ENCODE results near the gene PLA2G4B.
"Not testable (repeated sequence)": the region's sequence is repeated elsewhere in the genome, so short reads cannot be mapped to it uniquely, and the experiment has no call there.

Gene PLA2G4B

GRCh38 chr15:41827880-41828806 lies 10.5 kb upstream of the PLA2G4B start, which contains the start of gene JMJD7:
Gene JMJD7, plus strand, starts transcription at chr15:41828092. Its CDS starts 33 bp downstream, at chr15:41828125.
- peak; percentile 89 for DNase-seq (ENCODE audit: low spot score)

DNA sequence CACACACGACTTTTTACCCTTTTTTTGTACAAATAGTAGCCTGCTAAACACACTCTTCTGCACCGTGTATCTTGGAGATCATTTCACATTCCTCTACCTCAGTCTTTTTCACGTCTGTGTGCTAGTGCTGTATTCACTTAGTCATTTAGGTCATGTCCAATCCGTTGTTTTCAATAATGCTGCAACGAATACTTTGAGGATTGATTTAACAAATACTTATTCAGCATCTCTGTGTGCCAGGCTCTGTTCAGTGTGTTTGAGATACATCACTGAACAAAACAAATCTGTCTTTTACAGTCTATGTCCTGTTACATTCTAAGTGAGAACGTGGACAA lies 9.9 kb upstream of the PLA2G4B start:
- DNase-seq (ENCODE audit: low spot score) = no peak

GRCh38 chr15:41829959-41830646 lies 8.5 kb upstream of the PLA2G4B start:
- no peak for DNase-seq (ENCODE audit: low spot score)

DNA sequence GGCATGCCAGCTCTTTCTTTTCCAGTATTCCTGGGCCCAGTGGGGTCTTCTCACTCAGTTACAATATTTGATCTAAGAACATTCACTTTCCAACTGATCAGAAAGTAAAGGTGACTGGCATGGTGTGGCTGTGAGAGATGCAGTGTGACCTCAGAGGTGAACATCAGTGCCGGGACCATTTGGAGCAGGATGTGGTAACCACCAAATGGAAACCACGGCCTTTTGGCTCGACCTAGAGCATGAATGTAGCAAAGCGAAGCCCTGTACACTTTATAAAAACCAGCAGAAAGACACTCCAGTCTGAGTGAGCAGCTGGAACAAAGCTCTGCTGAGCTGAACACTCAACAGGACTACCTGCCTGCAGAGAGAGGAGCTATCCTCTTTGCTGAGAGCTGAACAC lies 7.4 kb upstream of the PLA2G4B start:
- not testable (repeated sequence) for DNase-seq (ENCODE audit: low spot score)

- DNase-seq (ENCODE audit: low spot score) = no peak
These were observed 6.4 kb upstream of the PLA2G4B start for GRCh38 chr15:41832208-41832607.

DNA sequence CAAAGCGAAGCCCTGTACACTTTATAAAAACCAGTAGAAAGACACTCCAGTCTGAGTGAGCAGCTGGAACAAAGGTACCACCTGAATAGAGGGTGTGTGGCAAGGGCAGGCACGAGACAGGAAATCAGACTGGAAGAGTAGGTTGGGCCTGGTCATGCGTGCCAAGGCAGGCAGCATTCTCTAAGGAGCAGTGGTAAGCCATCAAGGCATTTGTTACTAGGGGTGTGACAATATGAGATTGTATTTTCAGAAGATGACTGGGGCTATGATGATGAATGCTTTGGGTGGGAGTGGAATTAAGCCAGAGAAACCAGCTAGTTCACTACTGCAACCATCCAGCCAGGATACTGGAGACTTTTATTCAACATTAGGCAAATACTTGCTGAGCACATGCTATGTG lies 5.8 kb upstream of the PLA2G4B start:
- no peak for DNase-seq (ENCODE audit: low spot score)

GRCh38 chr15:41834096-41834495 lies 4.6 kb upstream of the PLA2G4B start:
- DNase-seq (ENCODE audit: low spot score) = no peak

- no peak for DNase-seq (ENCODE audit: low spot score)
These were observed 2.6 kb upstream of the PLA2G4B start for GRCh38 chr15:41836073-41836472.

- no peak for DNase-seq (ENCODE audit: low spot score)
These were observed 1.8 kb upstream of the PLA2G4B start for GRCh38 chr15:41836713-41837454.

DNA sequence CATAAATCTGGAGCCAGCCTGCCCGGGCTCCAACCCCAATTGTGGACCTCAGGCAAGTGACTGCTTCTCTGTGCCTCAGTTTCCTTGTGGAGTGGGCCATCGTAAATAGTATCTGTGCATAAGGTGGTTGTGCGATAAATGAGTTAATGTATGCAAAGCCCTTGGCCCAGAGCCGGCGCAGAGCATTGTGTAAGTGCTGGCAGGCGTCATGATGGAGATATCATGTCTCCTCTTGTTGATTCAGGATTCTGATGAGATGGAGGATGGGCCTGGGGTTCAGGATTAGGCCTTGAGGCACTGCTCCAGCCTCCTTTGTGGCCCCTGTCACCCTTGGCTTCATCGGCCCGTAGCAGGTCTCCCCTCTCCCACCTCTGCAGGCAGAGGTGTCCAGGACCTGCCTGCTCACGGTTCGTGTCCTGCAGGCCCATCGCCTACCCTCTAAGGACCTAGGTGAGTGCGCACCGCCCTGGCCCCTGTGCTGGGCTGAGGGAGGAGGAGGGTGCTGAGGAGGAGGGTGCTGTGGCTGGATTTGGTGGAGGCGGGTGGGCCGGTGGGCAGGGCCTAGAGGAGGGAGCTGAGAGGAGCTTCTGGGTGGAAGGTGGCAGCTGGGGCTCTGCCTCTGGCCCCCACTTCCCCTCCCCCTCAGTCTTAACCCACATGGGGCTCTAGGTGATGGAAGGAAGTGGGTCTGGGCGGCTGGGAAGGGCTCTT lies 1.3 kb downstream of the PLA2G4B start:
- no peak for DNase-seq (ENCODE audit: low spot score)

- DNase-seq (ENCODE audit: low spot score) = no peak
These were observed 2.0 kb downstream of the PLA2G4B start for GRCh38 chr15:41840673-41841072.

GRCh38 chr15:41841131-41841530 lies 2.5 kb downstream of the PLA2G4B start:
- DNase-seq (ENCODE audit: low spot score) = no peak

GRCh38 chr15:41842229-41842628 lies 3.6 kb downstream of the PLA2G4B start:
- DNase-seq (ENCODE audit: low spot score) = no peak

GRCh38 chr15:41843571-41843970 lies 4.9 kb downstream of the PLA2G4B start:
- no peak for DNase-seq (ENCODE audit: low spot score)

DNA sequence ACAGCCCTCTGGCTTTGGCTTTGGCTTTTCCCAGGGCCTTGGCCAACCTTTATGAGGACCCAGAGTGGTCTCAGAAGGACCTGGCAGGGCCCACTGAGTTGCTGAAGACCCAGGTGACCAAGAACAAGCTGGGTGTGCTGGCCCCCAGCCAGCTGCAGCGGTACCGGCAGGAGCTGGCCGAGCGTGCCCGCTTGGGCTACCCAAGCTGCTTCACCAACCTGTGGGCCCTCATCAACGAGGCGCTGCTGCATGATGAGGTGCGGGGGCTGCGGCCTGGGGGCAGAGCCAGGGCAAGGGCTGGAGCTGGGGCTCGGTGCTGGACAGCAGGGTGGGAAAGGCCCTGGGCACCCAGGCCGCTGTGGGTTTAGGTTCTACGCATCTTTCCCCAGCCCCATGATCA lies 6.2 kb downstream of the PLA2G4B start:
- no peak for DNase-seq (ENCODE audit: low spot score)

DNA sequence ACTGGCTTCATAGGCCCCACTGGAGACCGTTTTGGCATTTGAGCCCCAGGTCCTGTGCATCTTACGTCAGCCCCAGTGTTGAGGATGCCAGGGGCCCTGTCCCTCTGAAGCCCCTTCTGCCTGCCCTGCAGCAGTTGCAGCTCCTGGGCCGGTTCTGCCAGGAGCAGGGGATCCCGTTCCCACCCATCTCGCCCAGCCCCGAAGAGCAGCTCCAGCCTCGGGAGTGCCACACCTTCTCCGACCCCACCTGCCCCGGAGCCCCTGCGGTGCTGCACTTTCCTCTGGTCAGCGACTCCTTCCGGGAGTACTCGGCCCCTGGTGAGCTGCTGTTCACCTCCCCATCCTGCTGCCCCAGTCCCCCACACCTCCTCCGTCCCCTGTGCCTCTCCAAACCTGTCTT lies 8.6 kb downstream of the PLA2G4B start:
- no peak for DNase-seq (ENCODE audit: low spot score)

- no peak for DNase-seq (ENCODE audit: low spot score)
These were observed 9.3 kb downstream of the PLA2G4B start for GRCh38 chr15:41847981-41848380.

DNA sequence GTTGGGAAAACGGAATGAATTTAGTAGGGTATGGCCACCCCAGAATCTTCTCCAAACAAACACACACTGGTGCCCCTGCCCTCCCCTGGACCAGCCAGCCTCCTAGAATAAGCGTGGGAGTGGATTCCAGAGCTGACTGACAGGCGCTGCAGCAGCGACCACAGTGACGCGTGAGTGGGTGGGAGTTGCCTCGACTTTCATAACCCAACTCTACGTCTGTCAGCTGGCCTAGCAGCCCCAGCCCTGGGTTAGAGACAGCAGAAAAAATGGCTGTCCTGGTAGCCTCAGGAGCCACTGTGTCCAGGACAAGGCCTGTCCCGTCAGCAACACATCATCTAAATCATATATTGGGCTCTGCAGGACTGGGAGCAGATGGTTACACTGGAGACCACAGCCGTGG lies 10.0 kb downstream of the PLA2G4B start:
- no peak for DNase-seq (ENCODE audit: low spot score)

DNA sequence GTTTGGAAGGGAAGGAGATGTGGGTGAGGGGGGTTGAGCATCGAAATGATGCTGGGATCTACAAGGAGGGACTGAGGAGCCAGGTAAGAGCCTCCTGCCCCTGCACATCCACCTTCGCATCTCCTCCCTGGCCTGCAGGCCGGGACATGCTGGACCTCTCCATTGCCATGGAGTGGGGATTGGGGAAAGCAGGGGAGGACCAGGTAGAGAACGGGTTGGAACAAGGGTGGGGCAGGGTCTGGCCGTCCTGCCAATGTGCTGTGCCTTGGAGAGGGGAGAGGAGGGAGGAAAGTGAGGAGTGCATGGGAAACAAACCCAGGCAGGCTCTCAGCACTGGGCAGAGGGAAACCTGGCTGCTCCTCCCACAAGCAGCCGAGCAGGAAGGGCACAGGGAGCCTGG lies 10.6 kb downstream of the PLA2G4B start:
- no peak for DNase-seq (ENCODE audit: low spot score)

- DNase-seq (ENCODE audit: low spot score) = no peak
These were observed 11.2 kb downstream of the PLA2G4B start for GRCh38 chr15:41849861-41850260.

GRCh38 chr15:41850482-41851166 lies 12.0 kb downstream of the PLA2G4B start:
- no peak for DNase-seq (ENCODE audit: low spot score)

DNA sequence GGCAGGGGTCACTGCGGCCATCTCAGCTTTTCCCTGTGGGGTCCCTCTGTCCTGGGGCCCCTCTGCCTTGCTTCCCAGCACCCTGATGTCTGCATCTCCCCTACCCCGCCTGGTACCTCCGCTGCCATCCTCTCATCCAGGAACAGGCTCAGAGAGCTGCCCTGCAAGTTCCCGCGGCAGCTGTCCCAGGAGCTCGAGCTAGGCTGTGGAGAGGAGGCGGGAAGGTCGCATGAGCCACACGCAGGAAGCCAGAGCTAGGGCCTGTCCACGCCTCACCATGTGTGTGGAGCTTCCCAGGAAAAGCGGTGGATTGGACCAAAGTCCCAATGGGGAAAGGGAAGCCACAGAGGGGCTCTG lies 12.5 kb downstream of the PLA2G4B start:
- DNase-seq (ENCODE audit: low spot score) = no peak

All from globus pallidus (tissue), 1 donor.